Activated CD4-positive, alpha-beta T cell treated with anti-CD3 and anti-CD28 coated beads, Interleukin-2, amount 50 U/mL, for 24 hours (primary cell): Measurements from ENCODE around the gene POLR2F.

Experiments used
- DNase-seq, 2 donors: peaks; one replicate each; pipeline ENCODE4 v3.0.0-alpha.2; 2020; ENCODE audit warnings: low read depth in 1 of 2, low spot score in 1 of 2

The POLR2F gene

DNA sequence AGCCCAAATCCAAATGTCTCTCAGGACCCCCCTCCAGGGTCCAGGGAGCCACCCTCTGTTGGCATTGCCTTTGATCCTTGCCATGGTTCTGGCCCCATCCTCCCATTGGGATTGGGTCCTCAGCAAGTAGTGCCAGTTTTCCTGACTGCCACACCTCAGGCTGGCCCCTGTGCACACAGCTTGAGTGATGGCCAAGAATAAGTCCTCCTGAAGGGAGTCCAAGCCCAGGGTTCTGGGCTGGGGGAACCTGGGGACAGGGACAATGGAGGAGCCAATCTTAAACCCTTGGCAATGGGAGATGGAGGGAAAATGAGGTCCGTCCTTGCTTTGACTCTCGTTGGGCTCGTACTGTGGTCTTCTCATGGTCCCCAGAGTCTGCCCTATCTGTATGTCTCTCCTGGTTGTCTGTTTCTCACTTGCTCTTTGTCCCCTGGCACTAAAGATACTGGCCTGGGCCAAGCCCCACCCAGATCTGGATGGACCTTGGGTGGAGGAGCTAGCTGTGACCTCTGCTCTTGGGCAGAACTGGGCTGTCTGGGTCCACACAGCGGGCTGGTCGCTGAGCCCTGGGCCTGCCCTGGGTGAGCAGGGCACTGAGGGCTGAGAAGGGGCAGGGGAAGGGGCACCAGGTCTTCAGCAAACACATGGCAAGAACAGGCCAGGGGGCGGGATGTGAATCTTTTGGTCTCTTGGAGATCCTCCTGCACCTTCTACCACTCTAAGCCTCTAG lies 27.9 kb downstream of the POLR2F start:
- DNase-seq, result no peak

GRCh38 chr22:37982151-37982785 lies 28.8 kb downstream of the POLR2F start:
- no peak for DNase-seq

GRCh38 chr22:37982938-37983859 lies 29.7 kb downstream of the POLR2F start:
- DNase-seq, result no peak

DNA sequence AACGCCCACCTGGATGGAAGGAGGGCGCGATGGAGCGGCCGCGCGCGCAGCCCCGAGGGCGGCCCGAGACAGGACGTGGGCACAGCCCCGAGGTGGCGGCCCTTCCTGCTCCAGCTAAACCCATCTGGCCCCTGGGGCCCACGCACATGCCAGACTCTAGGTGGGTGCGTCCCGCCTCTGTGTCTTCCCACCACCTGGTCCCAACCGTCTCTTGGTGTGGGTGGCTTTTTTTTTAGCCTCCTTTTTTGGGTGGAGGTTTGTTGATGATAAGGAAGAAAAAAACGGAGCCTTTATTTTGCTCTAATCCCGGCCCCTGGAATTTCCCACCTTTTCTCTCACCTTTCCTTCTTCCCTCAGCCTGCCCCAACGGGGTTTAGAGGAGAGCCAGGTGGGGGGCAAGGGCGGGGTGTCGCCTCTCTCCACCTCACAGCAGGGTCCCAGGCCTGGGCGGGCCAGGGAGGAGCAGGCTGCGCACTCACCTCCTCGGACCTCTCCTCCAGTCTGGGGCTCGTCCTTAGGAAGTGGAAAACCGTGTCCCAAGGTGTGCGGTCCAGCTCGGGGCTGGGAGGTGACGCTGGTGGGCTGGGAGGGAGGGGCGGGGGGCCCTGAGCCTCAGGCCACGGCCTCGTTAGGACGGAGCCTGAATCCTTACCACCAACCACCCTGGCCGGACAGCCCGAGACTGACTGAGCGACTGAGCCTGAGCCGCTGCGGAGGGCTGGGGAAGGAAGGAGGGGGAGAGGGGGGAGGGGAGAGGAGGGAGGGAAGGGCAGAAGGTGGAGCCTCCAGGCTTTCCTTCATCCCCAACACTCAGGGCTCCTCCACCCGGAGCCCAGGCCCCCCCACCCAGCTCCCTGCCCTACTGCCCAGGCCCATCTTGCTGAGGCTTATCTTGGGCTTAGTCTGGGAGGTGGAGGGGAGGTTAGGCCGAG lies 30.6 kb downstream of the POLR2F start, which contains the start of gene SOX10:
TSS of gene SOX10 (minus strand) at position 696 of the 932 bp plus-strand sequence. CDS start 771 bp downstream, outside the sequence.
- no peak for DNase-seq

DNA sequence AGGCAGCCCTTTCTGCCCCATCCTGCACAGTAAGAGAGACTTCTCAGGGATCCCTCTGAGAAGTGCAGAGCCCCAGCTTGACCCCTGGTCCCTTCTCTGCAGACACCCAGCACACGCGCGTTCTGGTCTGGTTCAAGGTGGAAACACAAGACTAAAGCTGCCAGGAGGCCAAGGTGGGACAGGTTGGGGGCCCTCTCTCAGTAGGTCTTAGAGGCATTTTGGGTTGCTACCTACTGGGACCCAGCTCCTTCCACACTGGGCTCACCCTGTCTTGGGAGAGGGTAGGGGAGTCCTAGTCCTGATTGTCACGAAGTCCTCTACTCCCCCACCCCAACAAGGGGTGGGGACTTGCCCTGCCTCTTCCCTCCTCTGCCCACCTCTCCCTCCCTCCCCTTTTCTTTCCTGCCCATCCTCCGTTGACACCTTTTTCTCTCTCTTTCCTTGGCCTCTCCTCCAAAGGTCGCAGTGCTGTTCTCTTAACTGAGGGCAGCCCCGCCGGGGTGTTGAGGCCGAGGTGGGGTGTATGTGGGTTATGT lies 31.6 kb downstream of the POLR2F start:
- DNase-seq, result no peak

DNA sequence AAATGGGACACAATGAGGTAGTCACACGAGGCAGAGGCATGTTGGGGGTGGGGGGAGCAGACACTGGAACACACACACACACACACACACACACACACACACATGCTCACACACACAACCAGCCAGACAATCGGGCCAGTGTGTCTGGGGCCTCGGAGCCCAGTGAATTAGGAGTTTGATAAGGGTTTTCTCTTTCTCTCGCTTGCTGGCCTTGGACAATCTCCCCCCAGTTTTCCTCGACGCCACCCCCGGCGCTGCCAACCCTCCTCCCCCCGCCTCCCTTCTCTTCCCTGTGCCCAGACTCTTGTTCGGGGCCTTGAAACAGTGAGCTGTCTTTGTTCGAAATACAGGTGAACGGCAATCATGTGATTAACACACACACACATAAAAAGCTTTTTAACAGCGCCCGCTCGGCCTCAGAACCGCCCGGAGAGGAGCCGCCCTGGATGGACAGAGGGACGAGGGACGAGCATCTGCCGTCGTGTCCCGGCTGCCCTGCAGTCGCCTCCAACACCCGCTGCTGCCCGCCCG lies 32.3 kb downstream of the POLR2F start:
- DNase-seq, result no peak

DNA sequence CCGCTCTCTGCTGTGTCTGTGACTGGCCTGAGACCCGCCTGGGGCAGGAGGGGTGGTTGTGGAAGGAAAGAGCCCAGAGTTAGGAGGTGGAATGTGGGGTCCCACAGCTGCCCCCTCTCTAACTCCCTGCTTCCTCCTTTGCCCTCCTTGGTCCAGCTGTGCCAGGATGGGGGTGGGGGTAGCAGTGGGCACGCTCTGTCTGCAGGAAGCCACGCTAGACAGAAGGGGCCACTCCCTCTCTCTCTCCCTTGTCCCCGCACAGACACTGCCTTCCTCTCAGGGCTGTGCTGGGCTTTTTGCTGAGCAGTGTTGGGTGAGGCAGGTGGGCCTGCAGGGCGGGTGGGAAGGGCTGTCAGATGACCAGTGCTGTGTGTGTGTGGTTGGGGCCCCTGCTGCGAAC lies 32.9 kb downstream of the POLR2F start:
- no peak for DNase-seq

- no peak for DNase-seq
Measured at GRCh38 chr22:37989146-37990045, 35.9 kb downstream of the POLR2F start.

- no peak for DNase-seq
Measured at GRCh38 chr22:37990301-37990700, 36.8 kb downstream of the POLR2F start.

GRCh38 chr22:37990862-37991261 lies 37.4 kb downstream of the POLR2F start:
- no peak for DNase-seq

DNA sequence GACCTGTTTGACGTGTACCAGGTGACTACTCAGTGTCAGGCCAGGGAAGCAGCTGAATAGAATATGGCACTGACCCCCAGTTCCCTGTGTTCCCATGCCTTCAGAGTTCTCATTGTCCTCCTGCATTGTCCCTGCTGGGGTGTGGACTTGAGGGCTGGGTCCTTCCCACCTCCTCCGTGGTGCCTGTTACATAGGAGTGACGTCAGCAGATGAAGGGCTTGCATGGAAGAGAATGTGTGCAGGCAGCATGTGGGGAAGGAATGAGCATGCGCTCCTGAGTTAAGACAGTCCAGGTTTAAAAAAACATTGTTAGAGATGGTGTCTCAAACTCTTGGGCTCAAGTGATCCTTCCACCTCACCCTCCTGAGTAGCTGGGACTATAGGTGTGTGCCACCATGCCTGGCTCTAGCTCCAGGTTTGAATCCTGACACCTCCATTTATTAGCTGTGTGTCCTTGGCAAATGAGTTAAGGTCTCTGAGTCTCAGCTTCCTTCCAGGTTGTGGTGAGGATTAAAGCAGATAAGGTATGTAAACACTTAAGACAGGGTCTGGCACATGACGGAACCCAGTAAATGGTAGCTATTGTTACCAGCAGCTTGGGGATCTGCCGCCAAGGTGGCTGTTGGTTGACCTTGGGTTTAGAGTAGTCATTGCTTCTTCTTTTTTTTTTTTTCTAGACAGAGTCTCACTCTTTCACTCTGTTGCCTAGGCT lies 38.4 kb downstream of the POLR2F start:
- DNase-seq, result no peak

GRCh38 chr22:37994049-37994448 lies 40.5 kb downstream of the POLR2F start:
- DNase-seq, result no peak

- DNase-seq, result no peak
Measured at GRCh38 chr22:37994982-37995381, 41.5 kb downstream of the POLR2F start.

- no peak for DNase-seq
Measured at GRCh38 chr22:37995460-37995859, 42.0 kb downstream of the POLR2F start.

- DNase-seq, result no peak
Measured at GRCh38 chr22:37996079-37996478, 42.6 kb downstream of the POLR2F start.

DNA sequence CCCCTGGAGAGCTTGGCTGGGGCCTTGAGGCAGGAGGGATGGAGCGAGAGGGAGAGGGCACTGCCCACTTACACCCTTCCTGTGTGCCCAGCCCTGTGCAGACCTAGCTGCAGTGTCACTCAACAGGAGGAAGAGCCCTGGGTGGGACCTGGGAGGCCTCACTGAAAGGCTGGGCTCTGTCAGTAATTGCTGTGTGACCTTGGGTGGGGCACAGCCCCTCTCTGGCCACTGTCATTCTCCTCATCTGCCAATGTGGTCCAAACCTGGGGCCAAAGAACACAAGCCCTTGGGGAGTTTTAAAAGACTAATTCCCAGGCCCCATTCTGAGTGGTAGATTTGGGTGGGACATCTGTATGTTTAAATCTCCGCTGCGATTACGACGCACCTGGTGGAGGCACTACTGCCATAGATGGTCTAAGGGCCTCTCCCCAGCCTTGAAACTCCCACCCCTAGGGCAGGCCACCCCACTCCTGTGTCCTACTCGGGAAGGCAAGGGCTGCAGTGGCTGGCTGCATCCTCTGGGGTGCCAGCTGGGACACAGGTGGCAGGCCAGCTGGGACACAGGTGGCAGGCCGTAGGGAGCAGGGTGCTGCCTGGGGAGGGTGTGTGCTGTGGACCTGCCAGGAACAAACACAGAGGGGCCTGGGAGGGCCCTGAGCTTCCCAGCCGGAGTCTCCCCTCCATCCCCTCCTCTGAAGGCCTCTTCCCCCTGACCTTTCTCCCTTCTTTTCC lies 43.2 kb downstream of the POLR2F start:
- no peak for DNase-seq

- no peak for DNase-seq
Measured at GRCh38 chr22:37998543-37998942, 45.0 kb downstream of the POLR2F start.

- no peak for DNase-seq
Measured at GRCh38 chr22:37999236-37999635, 45.7 kb downstream of the POLR2F start.
